Activated CD8-positive, alpha-beta memory T cell treated with anti-CD3 and anti-CD28 coated beads, Interleukin-2, amount 50 U/mL, for 1 hour (primary cell): Measurements from ENCODE around the gene NXNL2.

Experiments used
- DNase-seq: peaks from one replicate; pipeline ENCODE4 v3.0.0-alpha.2; 2020; ENCODE audit errors: extremely low read depth

The NXNL2 gene

DNA sequence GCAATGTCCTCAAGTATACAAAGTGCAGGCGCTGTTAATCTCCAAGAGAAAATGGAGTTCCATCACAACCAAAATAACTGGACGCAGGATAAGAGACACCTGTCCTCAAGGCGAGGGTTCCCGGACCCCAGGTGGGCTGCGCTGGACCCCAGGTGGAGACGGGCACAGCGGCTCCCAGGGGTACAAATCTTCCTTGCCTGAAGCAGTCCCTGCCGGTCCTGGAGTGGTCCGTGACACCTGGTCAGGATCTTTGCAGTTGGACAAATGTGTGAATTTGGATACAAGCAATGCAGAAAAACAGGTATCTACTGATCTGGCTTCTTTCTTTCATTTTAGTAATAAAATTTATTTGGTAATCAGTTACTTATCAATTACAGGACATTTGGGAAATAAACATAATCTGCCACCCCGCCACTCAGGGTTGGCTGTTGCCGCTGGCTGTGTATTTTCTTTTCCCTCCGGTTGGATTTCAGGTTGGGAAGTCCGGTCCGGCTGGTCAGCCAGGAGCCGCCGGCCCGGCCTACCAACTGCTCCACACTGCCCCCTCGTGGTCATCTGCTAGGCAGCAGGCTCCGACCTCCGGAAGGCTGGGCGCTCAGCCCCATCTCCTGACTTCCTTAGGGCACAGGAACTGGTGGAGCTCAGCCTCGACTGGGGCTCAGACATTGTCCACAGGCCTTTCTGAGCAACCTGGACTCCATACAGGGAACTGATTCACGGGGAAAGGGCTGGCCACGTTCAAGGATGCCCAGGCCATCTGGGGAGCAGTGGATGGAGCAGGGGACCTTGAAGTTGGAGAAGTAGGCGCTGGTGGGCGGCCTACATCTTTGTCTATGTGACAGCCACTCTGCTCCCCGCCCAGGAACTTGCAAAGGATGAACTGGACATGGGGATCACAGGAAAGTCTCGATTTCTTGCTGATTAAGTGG lies 43.4 kb downstream of the NXNL2 start:
- no peak for DNase-seq

DNA sequence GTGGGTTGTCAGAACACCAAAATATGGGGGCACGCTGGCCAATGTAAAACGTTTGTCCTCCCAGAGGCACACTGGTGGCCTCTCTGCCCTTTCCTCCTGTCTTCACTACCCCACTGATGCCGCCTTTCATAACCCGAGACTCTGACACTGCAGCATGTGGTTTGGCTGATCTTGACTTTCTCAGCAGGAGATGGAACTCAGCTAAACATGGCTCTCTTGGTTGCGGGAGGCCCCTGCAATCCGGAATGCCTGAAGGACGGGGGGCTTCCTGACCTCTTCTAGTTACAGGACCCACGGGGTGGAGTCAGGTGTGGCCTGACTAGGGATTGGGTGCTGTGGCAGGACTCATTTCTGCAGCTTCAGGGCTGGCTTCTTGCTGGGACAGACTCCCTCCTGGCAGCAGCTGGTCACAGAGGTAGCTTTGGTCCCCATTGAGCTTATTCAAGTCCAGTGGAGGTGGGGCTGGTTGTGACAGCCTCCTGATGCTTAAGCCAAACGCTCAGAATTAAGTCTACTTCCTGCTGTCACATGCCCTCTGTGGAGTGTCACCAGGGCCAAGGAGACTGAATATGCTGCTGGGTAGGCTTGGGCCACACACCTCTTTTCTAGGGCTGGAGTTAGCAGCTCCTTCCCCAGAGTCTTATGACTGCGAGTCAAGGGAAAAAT lies 44.2 kb downstream of the NXNL2 start:
- no peak for DNase-seq

- no peak for DNase-seq
Measured at GRCh38 chr9:88580961-88581360, 46.0 kb downstream of the NXNL2 start.

DNA sequence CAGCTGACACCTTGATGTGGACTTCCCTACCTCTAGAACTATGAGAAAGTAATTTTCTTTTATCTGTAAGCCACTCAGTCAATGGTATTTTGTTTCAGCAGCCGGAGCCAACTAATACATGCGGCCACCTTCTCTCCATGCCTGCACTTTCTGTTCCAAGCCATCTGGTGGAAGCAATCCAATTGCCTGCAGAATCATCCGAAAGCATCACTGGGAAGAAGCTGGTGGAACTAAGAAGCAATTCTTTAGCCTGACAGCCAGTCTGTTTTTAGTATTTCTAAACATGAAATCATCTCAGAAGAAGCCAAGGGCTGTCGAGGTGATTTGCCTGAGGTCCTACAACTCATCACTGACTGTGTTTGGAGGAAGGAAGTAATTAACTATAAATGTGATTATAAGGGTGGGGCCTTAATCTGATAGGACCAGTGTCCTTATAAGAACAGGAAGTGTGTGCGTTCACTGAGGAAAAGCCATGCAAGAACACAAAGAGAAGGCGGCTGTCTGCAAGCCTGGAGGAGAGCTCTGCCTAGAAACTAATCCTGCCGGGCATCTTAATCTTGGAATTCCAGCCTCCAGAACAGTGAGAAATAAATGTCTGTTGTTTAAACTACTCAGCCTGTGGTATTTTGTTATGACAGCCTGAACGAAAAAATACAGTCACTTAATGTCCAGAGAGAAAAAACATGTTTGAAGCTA lies 49.1 kb downstream of the NXNL2 start:
- no peak for DNase-seq

DNA sequence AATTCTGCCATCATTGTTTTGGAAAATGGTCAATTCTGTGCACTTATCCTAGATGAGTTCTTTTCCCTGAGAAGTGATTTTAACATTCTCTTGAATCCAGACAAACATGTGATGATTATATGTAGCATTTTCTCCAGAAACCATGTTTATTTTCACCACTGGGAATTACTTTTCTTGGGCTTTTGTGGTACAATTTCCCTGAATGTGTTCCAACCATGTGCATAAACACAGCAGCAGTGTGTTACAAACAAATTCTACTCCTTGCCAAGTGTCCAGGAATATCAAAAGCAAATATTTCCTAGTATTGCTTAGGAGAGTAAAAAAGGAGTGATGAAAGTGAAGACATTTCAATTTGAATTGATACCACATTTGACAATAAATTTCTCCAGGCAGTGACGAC lies 50.4 kb downstream of the NXNL2 start:
- DNase-seq = no peak

DNA sequence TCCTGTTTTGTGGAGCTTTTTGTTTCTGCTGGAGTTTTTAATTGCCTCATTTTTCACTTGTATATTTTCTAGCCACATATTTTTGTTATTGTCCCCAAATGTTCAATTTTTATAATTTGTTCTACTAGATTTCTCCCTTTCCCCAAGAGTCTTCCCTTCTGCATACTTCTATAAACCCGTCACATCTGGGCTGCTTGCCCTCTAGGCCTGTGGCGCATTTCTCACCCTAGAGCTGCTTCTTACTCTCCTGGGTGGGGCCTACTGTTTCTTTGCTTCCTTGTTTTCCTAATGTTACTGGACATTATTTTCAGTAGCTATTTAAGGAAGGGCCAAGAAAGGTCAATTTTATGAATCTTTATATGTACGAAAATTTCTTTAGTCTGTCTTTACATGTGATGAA lies 51.5 kb downstream of the NXNL2 start:
- DNase-seq = no peak

DNA sequence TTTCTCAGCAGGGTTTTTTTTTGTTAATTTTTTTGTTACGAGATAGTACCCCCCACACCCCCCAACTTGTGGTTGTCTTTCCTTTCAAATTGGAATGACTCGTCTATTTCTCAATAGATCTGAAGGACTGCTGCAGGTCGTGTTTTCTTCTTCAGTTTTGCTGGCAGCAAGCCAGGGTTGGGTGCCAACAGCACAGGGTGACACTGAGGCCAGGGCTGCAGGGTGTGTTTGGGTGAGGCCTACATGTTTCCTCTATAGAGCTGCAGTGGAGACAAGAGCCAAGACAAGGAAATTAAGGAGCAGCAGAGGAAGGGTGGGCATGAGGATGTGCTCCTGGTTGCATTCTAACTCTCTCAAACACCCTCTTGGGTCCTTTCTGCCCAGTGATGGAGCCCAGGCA lies 52.2 kb downstream of the NXNL2 start:
- no peak for DNase-seq

GRCh38 chr9:88587885-88588649 lies 53.1 kb downstream of the NXNL2 start:
- DNase-seq = no peak

GRCh38 chr9:88589656-88590055 lies 54.7 kb downstream of the NXNL2 start:
- no peak for DNase-seq

- DNase-seq = no peak
Measured at GRCh38 chr9:88590558-88591146, 55.7 kb downstream of the NXNL2 start.

DNA sequence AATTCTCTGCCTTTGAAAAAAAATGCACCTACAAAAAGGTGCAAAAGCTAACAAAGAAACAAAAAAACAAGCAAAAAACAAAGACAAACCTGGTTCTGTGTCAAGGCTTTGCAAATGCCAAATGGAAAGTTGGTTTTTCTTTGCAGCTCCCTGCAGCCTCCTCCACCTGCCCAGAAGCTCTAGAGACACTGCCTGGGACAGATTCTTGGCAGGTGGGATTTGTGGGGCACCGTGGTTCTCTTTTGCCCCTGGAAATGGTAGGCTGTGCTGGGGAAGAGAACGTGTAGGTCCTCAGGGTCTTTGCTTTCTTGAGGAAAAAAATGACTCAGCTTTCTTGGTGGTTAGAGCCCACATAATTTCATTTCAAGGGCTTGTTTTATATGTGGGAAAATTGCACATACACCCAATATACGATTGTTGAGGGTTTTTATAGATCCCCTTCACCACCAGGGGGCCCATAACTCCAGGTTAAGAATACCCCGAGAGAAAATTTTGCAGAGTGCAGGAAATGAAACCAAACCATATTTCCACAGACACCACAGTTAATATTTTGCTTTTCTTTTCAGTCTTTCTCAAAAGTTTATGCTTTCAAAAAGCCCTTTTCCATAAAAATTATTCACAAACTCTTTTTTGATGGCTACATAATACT lies 58.7 kb downstream of the NXNL2 start:
- peak; percentile 5 for DNase-seq
